Inflammatory macrophage treated with lipopolysaccharide for 1 hour (primary cell): ENCODE measurements around the gene ZNF493.

Source experiments
- DNase-seq, 2 donors: peaks; one replicate each; pipeline ENCODE4 v3.0.0-alpha.2; 2020 to 2022

Gene ZNF493

DNA sequence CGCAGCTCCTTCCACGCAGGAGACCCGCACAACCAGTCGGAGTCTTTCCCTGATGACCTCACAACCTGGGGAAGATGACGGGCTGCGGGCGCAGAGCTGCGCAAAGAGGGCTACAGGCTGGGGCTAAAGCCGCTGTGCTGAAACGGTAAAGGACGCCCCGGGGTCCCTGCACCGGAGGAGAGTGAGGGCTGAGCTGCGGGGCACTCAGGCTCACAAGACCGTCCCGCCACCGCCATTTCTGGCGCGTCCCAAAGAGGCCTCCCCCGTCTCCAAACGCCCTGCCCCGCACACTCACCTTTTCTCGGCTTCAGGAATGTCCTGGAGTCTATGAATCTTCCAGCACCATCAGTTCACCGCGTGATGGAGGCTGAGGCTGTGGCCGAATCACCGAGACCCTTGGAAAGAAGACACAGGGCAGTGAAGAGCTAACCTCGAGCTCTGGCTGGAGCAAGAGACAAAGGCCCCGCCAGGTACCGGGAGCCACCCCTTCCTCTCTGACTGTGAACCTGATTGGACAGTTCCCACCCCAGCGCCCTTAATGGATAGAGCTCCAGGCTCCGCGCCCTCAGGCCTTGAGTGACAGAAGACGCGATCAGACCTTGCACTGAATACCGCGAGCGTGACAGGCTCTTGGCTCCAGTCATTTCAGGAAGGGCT, 66.6 kb downstream of the ZNF493 start:
- DNase-seq = no peak

DNA sequence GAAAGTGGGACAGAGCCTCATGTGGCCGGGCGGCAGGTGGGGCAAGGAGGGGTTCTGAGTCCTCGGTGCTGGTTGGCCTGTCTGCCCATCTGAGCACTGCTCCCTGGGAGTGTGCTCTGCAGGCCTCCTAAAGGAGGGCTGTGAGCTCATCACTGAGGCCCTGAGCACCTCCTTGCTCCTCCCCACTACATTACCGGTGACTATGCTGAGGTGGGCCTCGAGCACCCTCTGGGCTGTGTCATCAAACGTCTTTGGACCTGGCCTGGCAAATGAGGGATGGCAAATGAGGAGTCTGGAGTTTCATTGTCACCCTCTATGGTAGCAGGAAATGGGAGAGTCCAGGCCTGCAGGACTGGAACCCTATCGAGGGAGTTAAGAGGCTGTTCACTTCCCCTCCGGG, 69.7 kb downstream of the ZNF493 start:
- DNase-seq = no peak

DNA sequence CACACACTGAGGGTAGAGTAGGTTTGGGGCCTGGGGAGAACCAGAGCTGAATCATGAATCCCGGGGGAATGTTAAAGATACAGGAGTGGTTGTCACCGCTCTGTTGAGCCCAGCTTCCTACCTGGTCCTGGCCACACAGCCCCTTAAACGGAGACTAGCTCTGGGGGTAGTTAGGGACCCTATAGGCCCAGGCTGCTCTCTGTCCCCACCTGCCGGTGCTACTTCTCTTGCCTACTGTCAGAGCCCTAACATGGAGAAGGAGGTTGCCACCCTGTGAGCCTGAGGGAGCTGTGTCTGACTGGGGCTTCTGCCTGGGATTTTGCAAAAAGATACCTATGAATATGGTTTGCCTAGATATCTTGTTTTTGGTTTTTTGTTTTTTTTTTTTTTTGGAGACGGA, 71.9 kb downstream of the ZNF493 start:
- DNase-seq = no peak

DNA sequence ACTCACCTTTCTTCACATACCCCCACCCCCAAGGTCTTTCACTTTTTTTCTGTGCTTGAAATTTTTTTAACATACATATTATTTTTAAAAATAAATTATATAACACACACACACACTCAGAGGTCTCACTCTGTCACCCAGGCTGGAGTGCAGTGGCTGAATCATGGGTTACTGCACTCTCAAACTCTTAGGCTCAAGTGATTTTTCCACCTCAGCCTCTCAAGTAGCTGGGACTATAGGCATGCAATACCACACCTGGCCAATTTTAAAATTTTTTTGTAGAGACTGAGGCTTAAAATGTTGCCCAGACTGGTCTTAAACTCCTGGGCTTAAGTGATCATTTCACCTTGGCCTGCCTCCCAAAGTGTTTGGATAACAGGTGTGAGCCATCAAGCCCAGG, 75.6 kb downstream of the ZNF493 start:
- no peak for DNase-seq

DNA sequence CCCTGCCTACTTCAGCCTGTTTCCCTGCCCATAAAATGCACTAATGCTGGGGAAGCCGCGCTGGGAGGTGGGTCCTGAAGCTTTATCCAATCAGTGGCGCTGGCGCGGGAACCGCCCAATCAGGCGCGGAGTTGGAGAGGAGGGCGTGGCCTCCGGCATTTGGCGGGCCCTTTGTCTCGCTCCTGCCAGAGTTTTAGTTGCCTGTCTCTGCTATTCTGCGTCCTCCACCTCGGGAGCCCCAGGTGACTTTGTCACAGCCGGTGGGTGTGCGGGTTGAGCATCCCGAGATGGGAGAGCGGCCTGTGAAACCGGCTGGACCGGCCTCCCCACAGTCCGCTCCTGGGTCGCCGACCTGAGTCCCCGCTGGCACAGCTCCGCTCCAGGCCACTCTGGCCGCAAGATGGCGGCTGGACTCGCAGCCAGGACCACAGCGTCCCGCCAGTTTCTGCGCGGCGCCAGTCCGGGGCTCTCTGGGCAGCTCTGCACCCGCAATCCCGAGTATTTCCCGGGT, 77.8 kb downstream of the ZNF493 start:
- DNase-seq = peak; percentile 63 to 81
